Head of caudate nucleus (tissue), 42 donors: ENCODE results near the gene LLGL2.
A peak's percentile ranks its signal among the peaks of the same experiment; 100 is the strongest.
"Not testable (repeated sequence)": the region's sequence is repeated elsewhere in the genome, so short reads cannot be mapped to it uniquely, and the experiment has no call there.

ENCODE experiments used
- DNase-seq, 42 donors: peaks; one replicate each; pipeline versions ENCODE4 v3.0.0 to v3.0.0-alpha.2; 2020 to 2021; ENCODE audit warnings: mixed read lengths in 7 of 42
- intact Hi-C: fragments of 100-400 bp; cut with DNase I; formaldehyde crosslinking; loops from one replicate; pipeline ENCODE4 v1.15.0; 2022

Gene LLGL2

GRCh38 chr17:75516619-75517296, 8.7 kb upstream of the LLGL2 start:
- intact Hi-C loops: loop anchor here (5.0 kb wide), 2 partner anchors 59 to 71 kb away; partner anchors contain the start of genes MYO15B and TMEM94
- peak in 6 of 42 donors; percentile 34 to 60 (median 56) for DNase-seq

- intact Hi-C loops: loop anchor here (5.0 kb wide), 2 partner anchors 60 to 70 kb away; partner anchors contain the start of genes MYO15B and TMEM94
- DNase-seq: no peak
Measured at GRCh38 chr17:75517297-75517865, 8.1 kb upstream of the LLGL2 start.

- intact Hi-C loops: loop anchor here (5.0 kb wide), 2 partner anchors 61 to 69 kb away; partner anchors contain the start of genes MYO15B and TMEM94
- DNase-seq: no peak
Measured at GRCh38 chr17:75518201-75518600, 7.3 kb upstream of the LLGL2 start.

GRCh38 chr17:75518983-75519537, 6.4 kb upstream of the LLGL2 start:
- intact Hi-C loops: loop anchor here (5.0 kb wide), 2 partner anchors 62 to 68 kb away; partner anchors contain the start of genes MYO15B and TMEM94
- DNase-seq: no peak

GRCh38 chr17:75520413-75520812, 5.1 kb upstream of the LLGL2 start:
- intact Hi-C loops, DNase-seq: not testable (repeated sequence)

GRCh38 chr17:75521290-75521689, 4.2 kb upstream of the LLGL2 start:
- DNase-seq: no peak
- intact Hi-C loops: no loop called here

GRCh38 chr17:75521951-75522727, 3.4 kb upstream of the LLGL2 start:
- DNase-seq: no peak
- intact Hi-C loops: no loop called here

GRCh38 chr17:75523647-75524046, 1.9 kb upstream of the LLGL2 start:
- intact Hi-C loops: no loop called here
- DNase-seq: no peak

GRCh38 chr17:75524269-75524969, 1.1 kb upstream of the LLGL2 start:
- intact Hi-C loops: no loop called here
- DNase-seq: no peak

GRCh38 chr17:75525806-75526554, 483 bp downstream of the LLGL2 start:
- DNase-seq: no peak
- intact Hi-C loops: no loop called here

- no peak for DNase-seq
- intact Hi-C loops: no loop called here
Measured at GRCh38 chr17:75526555-75527270, 1.2 kb downstream of the LLGL2 start.

GRCh38 chr17:75530837-75531720, 5.6 kb downstream of the LLGL2 start:
- no peak for DNase-seq
- intact Hi-C loops: no loop called here

- no peak for DNase-seq
- intact Hi-C loops: no loop called here
Measured at GRCh38 chr17:75531721-75532072, 6.2 kb downstream of the LLGL2 start.

- intact Hi-C loops: no loop called here
- DNase-seq: no peak
Measured at GRCh38 chr17:75535119-75535537, 9.6 kb downstream of the LLGL2 start.

GRCh38 chr17:75535871-75536270, 10.4 kb downstream of the LLGL2 start:
- intact Hi-C loops: no loop called here
- no peak for DNase-seq

GRCh38 chr17:75536366-75536765, 10.9 kb downstream of the LLGL2 start:
- intact Hi-C loops: no loop called here
- no peak for DNase-seq
